Mesenchymal stem cell (in vitro differentiated cells and primary cell): Measurements from ENCODE around the gene SLC26A8.

Source experiments
- DNase-seq: peaks from one replicate; pipeline ENCODE4 v3.0.0-alpha.2; 2013
- H2AFZ ChIP-seq: one replicate; pipeline ENCODE4 v1.6.1; 2013; ENCODE audit warnings: low read depth, mild to moderate bottlenecking, control low read depth, inconsistent platforms, low read length, moderate library complexity
- H2AK5ac ChIP-seq: 2 replicates; pipeline ENCODE4 v1.6.1; 2013; ENCODE audit warnings: low read length, moderate library complexity, mild to moderate bottlenecking, inconsistent platforms; ENCODE audit not compliant: severe bottlenecking
- H2BK120ac ChIP-seq: one replicate; pipeline ENCODE4 v1.6.1; 2013; ENCODE audit warnings: low read depth, mild to moderate bottlenecking, inconsistent platforms, low read length, moderate library complexity
- H2BK12ac ChIP-seq, 2 experiments: one replicate each; pipeline ENCODE4 v1.6.1; 2013; ENCODE audit warnings: inconsistent platforms in 2 of 2, low read length in 2 of 2, mild to moderate bottlenecking in 2 of 2, moderate library complexity in 2 of 2, control low read depth in 1 of 2
- H2BK15ac ChIP-seq: one replicate; pipeline ENCODE4 v1.6.1; 2013; ENCODE audit warnings: mild to moderate bottlenecking, low read depth, inconsistent platforms; ENCODE audit not compliant: poor library complexity, severe bottlenecking
- H2BK5ac ChIP-seq: 2 replicates; pipeline ENCODE4 v1.6.1; 2013; ENCODE audit warnings: low read depth, mild to moderate bottlenecking, low read length, control low read depth, inconsistent platforms; ENCODE audit not compliant: poor library complexity, severe bottlenecking
- H3K14ac ChIP-seq, 2 experiments: one replicate each; pipeline ENCODE4 v1.6.1; 2013; ENCODE audit warnings: inconsistent platforms in 2 of 2, low read length in 2 of 2, control low read depth in 1 of 2, mild to moderate bottlenecking in 1 of 2, moderate library complexity in 1 of 2
- H3K18ac ChIP-seq, 2 experiments: one replicate each; pipeline ENCODE4 v1.6.1; 2013; ENCODE audit warnings: inconsistent platforms in 2 of 2, low read length in 2 of 2, control low read depth in 1 of 2, low read depth in 1 of 2, mild to moderate bottlenecking in 1 of 2
- H3K23ac ChIP-seq, 2 experiments: one replicate each; pipeline ENCODE4 v1.6.1; 2013; ENCODE audit warnings: inconsistent platforms in 2 of 2, low read length in 2 of 2, mild to moderate bottlenecking in 2 of 2, moderate library complexity in 2 of 2, control low read depth in 1 of 2
- H3K27ac ChIP-seq: 2 replicates; pipeline ENCODE4 v1.5.1; 2013; ENCODE audit warnings: mild to moderate bottlenecking, moderate library complexity, low read length, control low read depth, inconsistent platforms; ENCODE audit not compliant: poor library complexity, severe bottlenecking
- H3K27me3 ChIP-seq, 2 experiments: 2 replicates each; pipeline versions ENCODE4 v1.6.1 to v1.7.0; 2013; ENCODE audit warnings: low read length in 2 of 2, mild to moderate bottlenecking in 2 of 2, moderate library complexity in 2 of 2, control low read depth in 1 of 2, inconsistent platforms in 1 of 2; ENCODE audit not compliant: control insufficient read depth in 1 of 2, insufficient read depth in 1 of 2
- H3K36me3 ChIP-seq, 2 experiments: 2 replicates each; pipeline versions ENCODE4 v1.6.1 to v1.7.0; 2013; ENCODE audit warnings: low read length in 2 of 2, control low read depth in 1 of 2, inconsistent platforms in 1 of 2, low read depth in 1 of 2, mild to moderate bottlenecking in 1 of 2; ENCODE audit not compliant: insufficient read depth in 2 of 2, control insufficient read depth in 1 of 2
- H3K4ac ChIP-seq, 2 experiments: one replicate each; pipeline ENCODE4 v1.6.1; 2013; ENCODE audit warnings: inconsistent platforms in 2 of 2, low read length in 2 of 2, mild to moderate bottlenecking in 2 of 2, moderate library complexity in 2 of 2, control low read depth in 1 of 2, low read depth in 1 of 2
- H3K4me1 ChIP-seq: 2 replicates; pipeline ENCODE4 v1.6.1; 2013; ENCODE audit warnings: low read depth, low read length, control low read depth; ENCODE audit not compliant: control insufficient read depth, insufficient read depth
- H3K4me2 ChIP-seq: 2 replicates; pipeline ENCODE4 v1.6.1; 2013; ENCODE audit warnings: low read length, mild to moderate bottlenecking, inconsistent platforms; ENCODE audit not compliant: poor library complexity, severe bottlenecking
- H3K4me3 ChIP-seq, 2 experiments: 2 replicates each; pipeline versions ENCODE4 v1.5.1 to v1.7.0; 2013; ENCODE audit warnings: low read length in 2 of 2, mild to moderate bottlenecking in 2 of 2, control low read depth in 1 of 2, low read depth in 1 of 2; ENCODE audit not compliant: insufficient read depth in 1 of 2
- H3K79me1 ChIP-seq: replicated peaks from 2 replicates; pipeline ENCODE4 v1.6.1; 2013; ENCODE audit warnings: mild to moderate bottlenecking, control low read depth, low read length, inconsistent platforms; ENCODE audit not compliant: poor library complexity, severe bottlenecking
- H3K9ac ChIP-seq: 2 replicates; pipeline ENCODE4 v1.7.0; 2013; ENCODE audit warnings: mild to moderate bottlenecking, low read length, moderate library complexity
- H3K9me3 ChIP-seq: 2 replicates; pipeline ENCODE4 v1.7.0; 2013; ENCODE audit warnings: mild to moderate bottlenecking, low read length; ENCODE audit not compliant: control insufficient read depth
- H4K8ac ChIP-seq: one replicate; pipeline ENCODE4 v1.6.1; 2013; ENCODE audit warnings: inconsistent platforms, mild to moderate bottlenecking, low read length, moderate library complexity
- H4K91ac ChIP-seq: one replicate; pipeline ENCODE4 v1.6.1; 2013; ENCODE audit warnings: mild to moderate bottlenecking, low read length, inconsistent platforms
- whole genome bisulfite sequencing: methylation state at CpG from one replicate; pipeline ENCODE4 v1.1.7; 2013; ENCODE audit warnings: mixed read lengths; 5-methylcytosine and 5-hydroxymethylcytosine counted together

The SLC26A8 gene

DNA sequence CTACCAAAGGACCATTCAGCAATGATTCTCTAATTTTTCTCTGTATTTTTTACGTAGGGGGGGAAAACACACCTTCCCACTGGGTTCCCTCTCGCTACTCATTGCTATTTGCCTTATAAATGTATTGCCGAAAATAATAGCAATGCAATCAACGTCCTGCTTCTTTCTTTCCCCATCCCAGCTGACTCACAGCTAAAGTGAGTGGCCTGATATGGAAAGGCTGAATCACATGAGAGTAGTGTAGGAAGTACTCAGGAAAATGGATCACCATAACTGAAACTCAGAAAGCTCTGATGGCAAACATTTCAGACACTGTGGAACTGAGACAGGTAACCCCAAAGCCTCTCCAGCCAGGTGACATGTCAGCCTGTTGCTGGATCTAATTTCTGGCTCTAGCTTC, 54.3 kb downstream of the SLC26A8 start:
- Histone ChIP-seq H2BK5ac (no peak overlapping the region), H3K27me3 (no peaks in the 10 kb centered on the region), H3K4me3 (peak overlapping the region in 1 of 2 experiments; percentile 48), H3K79me1 (no peaks in the 10 kb centered on the region), H2BK120ac (no peak overlapping the region), H4K91ac (no peak overlapping the region), H3K4me1 (peaks cover 2% of the 10 kb centered on the region), H4K8ac (no peak overlapping the region), H3K14ac (no peak overlapping the region), H3K23ac (no peak overlapping the region), H3K9me3 (no peaks in the 10 kb centered on the region), H3K4ac (no peak overlapping the region), H2AFZ (no peak overlapping the region), H3K18ac (no peak overlapping the region), H3K27ac (no peak overlapping the region), H2BK12ac (no peak overlapping the region), H2AK5ac (no peak overlapping the region), H3K4me2 (no peak overlapping the region), H3K36me3 (no peaks in the 10 kb centered on the region), H3K9ac (peak overlapping the region; percentile 87), H2BK15ac (no peak overlapping the region)
- 80% methylated on average over 4 of the region's 4 CpGs for WGBS
- peak; percentile 76 for DNase-seq

DNA sequence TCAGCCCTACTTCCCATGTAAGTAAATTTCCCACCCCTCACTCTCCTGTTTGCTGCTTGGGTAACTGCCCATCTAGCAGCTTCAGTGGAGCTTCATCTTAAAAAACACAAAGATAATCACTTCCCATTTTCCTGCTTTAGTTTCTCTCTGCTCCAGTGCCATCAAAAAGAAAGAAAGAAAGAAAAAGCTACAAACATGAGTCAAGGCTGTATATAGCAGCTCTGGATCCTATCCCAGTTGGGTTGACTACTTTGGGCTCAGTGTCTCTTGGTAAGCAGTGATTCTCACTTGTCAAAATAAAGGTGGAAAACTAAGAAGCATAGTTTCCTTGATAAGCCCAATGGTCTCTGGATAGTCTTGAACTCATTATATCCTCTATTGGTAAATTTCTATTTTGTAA, 54.8 kb downstream of the SLC26A8 start:
- Histone ChIP-seq H3K18ac (no peak overlapping the region), H3K4me2 (no peak overlapping the region), H2BK120ac (no peak overlapping the region), H4K91ac (no peak overlapping the region), H3K4me1 (peaks cover 2% of the 10 kb centered on the region), H3K23ac (no peak overlapping the region), H2AFZ (no peak overlapping the region), H3K36me3 (no peaks in the 10 kb centered on the region), H2AK5ac (no peak overlapping the region), H2BK15ac (no peak overlapping the region), H2BK12ac (no peak overlapping the region), H3K27ac (no peak overlapping the region), H3K4ac (no peak overlapping the region), H3K9ac (peak overlapping the region; percentile 87), H2BK5ac (no peak overlapping the region), H3K9me3 (no peaks in the 10 kb centered on the region), H3K14ac (no peak overlapping the region), H3K4me3 (peak overlapping the region in 1 of 2 experiments; percentile 48), H3K79me1 (no peaks in the 10 kb centered on the region), H4K8ac (no peak overlapping the region), H3K27me3 (no peaks in the 10 kb centered on the region)
- no peak for DNase-seq

DNA sequence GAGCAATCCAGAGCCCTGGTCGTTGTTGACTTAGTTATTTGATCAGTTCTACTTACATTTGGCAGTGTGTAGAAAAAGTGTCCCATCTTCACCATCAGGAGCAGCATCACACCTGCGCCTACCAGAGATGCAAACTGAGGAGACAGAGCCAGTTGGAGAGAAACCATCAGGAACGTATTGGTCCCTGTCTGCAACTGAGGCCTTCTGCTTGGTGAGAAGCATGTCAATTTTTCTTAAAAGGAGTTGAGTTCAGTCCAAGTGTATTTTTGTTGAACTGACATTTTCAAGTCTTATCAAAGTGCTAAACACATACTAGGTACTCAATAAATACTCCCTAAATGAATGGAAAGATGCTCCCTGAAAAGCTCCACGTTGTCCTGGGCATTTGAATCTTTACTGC, 55.6 kb downstream of the SLC26A8 start:
- no peak overlapping the region for H2AFZ ChIP-seq
- WGBS, result 90% methylated on average over 3 of the region's 4 CpGs
- no peaks in the 10 kb centered on the region for H3K9me3 ChIP-seq

DNA sequence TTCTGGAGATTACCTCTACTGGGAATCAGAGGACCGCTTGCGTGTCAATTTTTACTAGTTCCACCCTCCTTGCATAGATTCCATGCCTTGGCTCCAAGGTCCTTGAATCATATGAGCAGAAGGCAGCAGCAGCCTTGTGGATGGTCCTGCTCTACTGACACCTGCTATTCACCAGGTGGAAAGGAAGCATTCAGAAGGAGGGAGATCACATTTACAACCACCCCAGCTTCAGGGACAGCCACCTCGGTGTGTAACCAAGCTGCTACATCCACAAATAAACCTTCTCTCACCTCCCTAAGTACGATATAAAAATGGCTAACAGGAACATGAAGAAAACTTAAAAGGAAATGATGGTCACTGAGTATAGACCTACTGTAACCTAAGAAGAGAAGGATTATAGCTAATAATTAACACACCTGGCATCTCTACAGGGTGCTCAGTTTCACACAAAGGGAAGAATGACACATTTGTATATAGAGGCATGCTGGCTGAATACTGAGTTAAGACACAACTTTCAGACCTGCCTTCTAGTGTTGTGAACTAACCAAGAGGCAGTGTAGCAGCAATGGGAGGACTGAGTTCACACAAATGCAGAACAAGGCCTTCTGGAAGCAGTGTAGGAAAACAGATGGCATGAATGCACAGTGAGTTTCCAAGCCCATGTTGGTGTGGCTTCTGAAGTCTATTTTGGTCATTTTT, 57.2 kb downstream of the SLC26A8 start:
- Histone ChIP-seq H4K91ac (no peak overlapping the region), H3K14ac (no peak overlapping the region), H3K18ac (no peak overlapping the region), H3K4me1 (peaks cover 2% of the 10 kb centered on the region), H3K9me3 (no peaks in the 10 kb centered on the region), H4K8ac (no peak overlapping the region), H3K9ac (no peak overlapping the region), H2BK5ac (no peak overlapping the region), H2BK120ac (no peak overlapping the region), H3K79me1 (no peaks in the 10 kb centered on the region), H3K4me2 (no peak overlapping the region), H2AK5ac (no peak overlapping the region), H3K4ac (no peak overlapping the region), H2AFZ (no peak overlapping the region), H3K27me3 (peaks cover 0 to 3% of the 10 kb centered on the region in 2 experiments), H3K4me3 (no peak overlapping the region), H2BK12ac (no peak overlapping the region), H2BK15ac (no peak overlapping the region), H3K36me3 (no peaks in the 10 kb centered on the region), H3K23ac (no peak overlapping the region), H3K27ac (no peak overlapping the region)
- DNase-seq, result no peak
- 100% methylated on average over 2 of the region's 4 CpGs for WGBS

More for the DNA sequence above, 55.6 kb downstream of the SLC26A8 start:
- H3K9ac ChIP-seq, result no peak overlapping the region
- H3K27me3 ChIP-seq, result no peaks in the 10 kb centered on the region
- H2BK12ac ChIP-seq, result no peak overlapping the region
- H3K4me2 ChIP-seq, result no peak overlapping the region
- H3K79me1 ChIP-seq, result no peaks in the 10 kb centered on the region
- no peak overlapping the region for H2BK15ac ChIP-seq
- H2AK5ac ChIP-seq, result no peak overlapping the region
- no peak overlapping the region for H3K14ac ChIP-seq
- H3K18ac ChIP-seq, result no peak overlapping the region
- no peak overlapping the region for H4K91ac ChIP-seq
- no peaks in the 10 kb centered on the region for H3K36me3 ChIP-seq
- H3K4ac ChIP-seq, result no peak overlapping the region
- H3K4me3 ChIP-seq, result no peak overlapping the region
- H2BK120ac ChIP-seq, result no peak overlapping the region
- H4K8ac ChIP-seq, result no peak overlapping the region
- no peak overlapping the region for H3K27ac ChIP-seq
- H3K23ac ChIP-seq, result no peak overlapping the region
- no peak for DNase-seq
- H3K4me1 ChIP-seq, result peaks cover 2% of the 10 kb centered on the region
- no peak overlapping the region for H2BK5ac ChIP-seq
